Trophoblast cell (in vitro differentiated cells and primary cell): ENCODE data around the gene TMEM185B.

ENCODE experiments used
- DNase-seq, 2 donors: peaks; one replicate each; pipeline ENCODE4 v3.0.0-alpha.2; 2016
- H2AFZ ChIP-seq: 2 replicates; pipeline ENCODE4 v1.6.1; 2013; ENCODE audit warnings: low read length, moderate library complexity, mild to moderate bottlenecking; ENCODE audit not compliant: insufficient read depth, poor library complexity
- H2AK5ac ChIP-seq: 2 replicates; pipeline ENCODE4 v1.6.1; 2013; ENCODE audit warnings: mild to moderate bottlenecking, low read length
- H2BK120ac ChIP-seq: 2 replicates; pipeline ENCODE4 v1.6.1; 2013; ENCODE audit warnings: low read length, mild to moderate bottlenecking, moderate library complexity; ENCODE audit not compliant: insufficient read depth, poor library complexity
- H2BK12ac ChIP-seq: 2 replicates; pipeline ENCODE4 v1.6.1; 2013; ENCODE audit warnings: mild to moderate bottlenecking, low read length, moderate library complexity
- H2BK5ac ChIP-seq: 2 replicates; pipeline ENCODE4 v1.6.1; 2013; ENCODE audit warnings: low read length, low read depth, moderate library complexity, mild to moderate bottlenecking; ENCODE audit not compliant: poor library complexity
- H3K14ac ChIP-seq: 2 replicates; pipeline ENCODE4 v1.6.1; 2013; ENCODE audit warnings: mild to moderate bottlenecking, low read length
- H3K18ac ChIP-seq: 2 replicates; pipeline ENCODE4 v1.6.1; 2013; ENCODE audit warnings: mild to moderate bottlenecking, low read length
- H3K23ac ChIP-seq: 2 replicates; pipeline ENCODE4 v1.6.1; 2013; ENCODE audit warnings: low read length
- H3K27ac ChIP-seq: 2 replicates; pipeline ENCODE4 v1.5.1; 2013; ENCODE audit warnings: low read depth, mild to moderate bottlenecking, inconsistent platforms, low read length, moderate library complexity
- H3K27me3 ChIP-seq: 2 replicates; pipeline ENCODE4 v1.6.1; 2013; ENCODE audit warnings: inconsistent platforms, mild to moderate bottlenecking, low read length, moderate library complexity; ENCODE audit not compliant: insufficient read depth
- H3K36me3 ChIP-seq, 2 experiments: 1 replicate in 1 of 2; 2 replicates in 1 of 2; pipeline ENCODE4 v1.6.1; 2013; ENCODE audit warnings: low read length in 2 of 2, mild to moderate bottlenecking in 2 of 2, moderate library complexity in 1 of 2; ENCODE audit not compliant: insufficient read depth in 2 of 2, control insufficient read depth in 1 of 2
- H3K4ac ChIP-seq: 2 replicates; pipeline ENCODE4 v1.6.1; 2013; ENCODE audit warnings: low read depth, mild to moderate bottlenecking, low read length, moderate library complexity
- H3K4me1 ChIP-seq, 2 experiments: 1 replicate in 1 of 2; 2 replicates in 1 of 2; pipeline ENCODE4 v1.6.1; 2013; ENCODE audit warnings: low read length in 2 of 2, mild to moderate bottlenecking in 2 of 2, moderate library complexity in 1 of 2; ENCODE audit not compliant: insufficient read depth in 2 of 2, control insufficient read depth in 1 of 2
- H3K4me2 ChIP-seq: 2 replicates; pipeline ENCODE4 v1.6.1; 2013; ENCODE audit warnings: inconsistent platforms, mild to moderate bottlenecking, low read length, moderate library complexity
- H3K4me3 ChIP-seq: 2 replicates; pipeline ENCODE4 v1.5.1; 2013; ENCODE audit warnings: mild to moderate bottlenecking, low read depth, low read length, inconsistent platforms
- H3K79me1 ChIP-seq: one replicate; pipeline ENCODE4 v1.6.1; 2013; ENCODE audit warnings: low read length
- H3K79me2 ChIP-seq: 2 replicates; pipeline ENCODE4 v1.6.1; 2013; ENCODE audit warnings: low read length, mild to moderate bottlenecking; ENCODE audit not compliant: control insufficient read depth, insufficient read depth, poor library complexity
- H3K9ac ChIP-seq: 2 replicates; pipeline ENCODE4 v1.6.1; 2013; ENCODE audit warnings: mild to moderate bottlenecking, low read length
- H3K9me3 ChIP-seq: 2 replicates; pipeline ENCODE4 v1.6.1; 2013; ENCODE audit warnings: low read depth, mild to moderate bottlenecking, control low read depth, inconsistent platforms, low read length; ENCODE audit not compliant: insufficient read depth
- H4K12ac ChIP-seq: 2 replicates; pipeline ENCODE4 v1.6.1; 2013; ENCODE audit warnings: low read depth, mild to moderate bottlenecking, low read length, moderate library complexity
- H4K8ac ChIP-seq: 2 replicates; pipeline ENCODE4 v1.6.1; 2013; ENCODE audit warnings: low read depth, mild to moderate bottlenecking, low read length, moderate library complexity
- H4K91ac ChIP-seq: one replicate; pipeline ENCODE4 v1.6.1; 2013; ENCODE audit warnings: low read depth, mild to moderate bottlenecking, low read length, moderate library complexity
- WGBS: extraction: QIAGEN DNeasy Blood & Tissue Kit; methylation state at CpG from one replicate; pipeline ENCODE4 v1.1.7; 2013; ENCODE audit warnings: missing lambda C conversion rate; ENCODE audit not compliant: insufficient read length, insufficient coverage; ENCODE audit errors: extremely low coverage; 5-methylcytosine and 5-hydroxymethylcytosine counted together

Gene TMEM185B

GRCh38 chr2:120222186-120223033, 790 bp downstream of the TMEM185B start:
- H3K79me1 ChIP-seq, result peaks cover 8% of the 10 kb centered on the region
- H3K4me2 ChIP-seq, result peak overlapping the region; percentile 81
- H2BK12ac ChIP-seq, result no peak overlapping the region
- no peaks in the 10 kb centered on the region for H3K36me3 ChIP-seq
- H2AK5ac ChIP-seq, result no peak overlapping the region
- no peak overlapping the region for H3K9ac ChIP-seq
- peaks cover 4% of the 10 kb centered on the region for H3K79me2 ChIP-seq
- peak overlapping the region; percentile 95 for H4K8ac ChIP-seq
- no peak overlapping the region for H3K27ac ChIP-seq
- H3K23ac ChIP-seq, result no peak overlapping the region
- peak overlapping the region; percentile 89 for H3K14ac ChIP-seq
- DNase-seq, result no peak
- H2BK5ac ChIP-seq, result no peak overlapping the region
- H3K18ac ChIP-seq, result peak overlapping the region; percentile 91
- peaks cover 7% of the 10 kb centered on the region for H3K9me3 ChIP-seq
- H3K27me3 ChIP-seq, result peaks cover 2% of the 10 kb centered on the region
- H3K4me3 ChIP-seq, result peak overlapping the region; percentile 73
- peak overlapping the region; percentile 77 for H3K4ac ChIP-seq
- H2AFZ ChIP-seq, result peak overlapping the region; percentile 95
- peaks cover 11 to 12% of the 10 kb centered on the region in 2 experiments for H3K4me1 ChIP-seq
- peak overlapping the region; percentile 95 for H4K91ac ChIP-seq
- no CpG with 5 or more reads among the region's 49 CpGs for WGBS
- peak overlapping the region; percentile 93 for H2BK120ac ChIP-seq
- peak overlapping the region; percentile 85 for H4K12ac ChIP-seq

GRCh38 chr2:120221616-120222015, 1.6 kb downstream of the TMEM185B start:
- Histone ChIP-seq H3K9me3 (peaks cover 7% of the 10 kb centered on the region), H4K8ac (no peak overlapping the region), H3K9ac (no peak overlapping the region), H3K14ac (no peak overlapping the region), H3K23ac (no peak overlapping the region), H3K27ac (no peak overlapping the region), H3K4ac (no peak overlapping the region), H3K4me2 (no peak overlapping the region), H2AFZ (no peak overlapping the region), H2BK12ac (no peak overlapping the region), H3K36me3 (no peaks in the 10 kb centered on the region), H3K4me1 (peaks cover 11 to 12% of the 10 kb centered on the region in 2 experiments), H3K18ac (no peak overlapping the region), H3K79me1 (peaks cover 8% of the 10 kb centered on the region), H2AK5ac (no peak overlapping the region), H2BK120ac (no peak overlapping the region), H4K91ac (no peak overlapping the region), H2BK5ac (no peak overlapping the region), H4K12ac (no peak overlapping the region), H3K27me3 (peaks cover 2% of the 10 kb centered on the region), H3K79me2 (peaks cover 4% of the 10 kb centered on the region), H3K4me3 (no peak overlapping the region)
- DNase-seq, result no peak
- no CpG with 5 or more reads among the region's 8 CpGs for WGBS

GRCh38 chr2:120220756-120221155, 2.4 kb downstream of the TMEM185B start:
- Histone ChIP-seq H2AK5ac (no peak overlapping the region), H3K79me2 (peaks cover 4% of the 10 kb centered on the region), H2BK12ac (no peak overlapping the region), H3K9me3 (peaks cover 7% of the 10 kb centered on the region), H2BK120ac (no peak overlapping the region), H3K23ac (no peak overlapping the region), H3K4ac (no peak overlapping the region), H3K4me2 (no peak overlapping the region), H3K27ac (no peak overlapping the region), H3K9ac (no peak overlapping the region), H3K4me3 (no peak overlapping the region), H3K27me3 (peaks cover 2% of the 10 kb centered on the region), H2BK5ac (no peak overlapping the region), H3K79me1 (peaks cover 8% of the 10 kb centered on the region), H3K18ac (no peak overlapping the region), H3K4me1 (peaks cover 11 to 12% of the 10 kb centered on the region in 2 experiments), H2AFZ (no peak overlapping the region), H4K12ac (no peak overlapping the region), H4K91ac (no peak overlapping the region), H4K8ac (no peak overlapping the region), H3K36me3 (no peaks in the 10 kb centered on the region), H3K14ac (no peak overlapping the region)
- WGBS, result no CpG with 5 or more reads among the region's 2 CpGs
- no peak for DNase-seq

- no peak overlapping the region for H3K4ac ChIP-seq
- H3K9me3 ChIP-seq, result peaks cover 7% of the 10 kb centered on the region
- H3K36me3 ChIP-seq, result no peaks in the 10 kb centered on the region
- no peak overlapping the region for H3K14ac ChIP-seq
- no peak overlapping the region for H2BK5ac ChIP-seq
- no peak overlapping the region for H3K9ac ChIP-seq
- no CpG with 5 or more reads among the region's 5 CpGs for WGBS
- H2AK5ac ChIP-seq, result no peak overlapping the region
- H3K4me1 ChIP-seq, result peaks cover 11 to 12% of the 10 kb centered on the region in 2 experiments
- H3K23ac ChIP-seq, result no peak overlapping the region
- H4K91ac ChIP-seq, result no peak overlapping the region
- no peak overlapping the region for H4K8ac ChIP-seq
- H3K79me2 ChIP-seq, result peaks cover 4% of the 10 kb centered on the region
- H3K27ac ChIP-seq, result no peak overlapping the region
- no peak overlapping the region for H2BK12ac ChIP-seq
- no peaks in the 10 kb centered on the region for H3K27me3 ChIP-seq
- no peak overlapping the region for H3K4me3 ChIP-seq
- H2BK120ac ChIP-seq, result no peak overlapping the region
- DNase-seq, result no peak
- no peak overlapping the region for H3K4me2 ChIP-seq
- H2AFZ ChIP-seq, result no peak overlapping the region
- peaks cover 8% of the 10 kb centered on the region for H3K79me1 ChIP-seq
- no peak overlapping the region for H4K12ac ChIP-seq
- H3K18ac ChIP-seq, result no peak overlapping the region
Observed at GRCh38 chr2:120219766-120220165, 3.4 kb downstream of the TMEM185B start.
